ENCODE data around the gene C11orf52.
A peak's percentile ranks its signal among the peaks of the same experiment; 100 is the strongest.
"Not testable (repeated sequence)": the region's sequence is repeated elsewhere in the genome, so short reads cannot be mapped to it uniquely, and the experiment has no call there.

C11orf52 gene

GRCh38 chr11:111878849-111879636 is 39.7 kb upstream of the C11orf52 start, which contains the start of the genes CFAP68 and FDXACB1:
TSS of gene CFAP68 (plus strand) at chr11:111879541. CDS start at chr11:111879561, 20 bp downstream.
TSS of gene FDXACB1 (minus strand) at chr11:111879165. CDS start at chr11:111879132, 33 bp downstream.
- DNase-seq (ENCODE audit: low read depth): peak; percentile 98
- TF ChIP-seq CTCF (IDR thresholded peaks at IDR 0.05; ENCODE audit: insufficient read depth, low read depth, low read length, missing control alignments): peak; percentile 92
- peak within 1 kb of the TSS; percentile 75 for H3K4me3 ChIP-seq (ENCODE audit: low read length)

DNA sequence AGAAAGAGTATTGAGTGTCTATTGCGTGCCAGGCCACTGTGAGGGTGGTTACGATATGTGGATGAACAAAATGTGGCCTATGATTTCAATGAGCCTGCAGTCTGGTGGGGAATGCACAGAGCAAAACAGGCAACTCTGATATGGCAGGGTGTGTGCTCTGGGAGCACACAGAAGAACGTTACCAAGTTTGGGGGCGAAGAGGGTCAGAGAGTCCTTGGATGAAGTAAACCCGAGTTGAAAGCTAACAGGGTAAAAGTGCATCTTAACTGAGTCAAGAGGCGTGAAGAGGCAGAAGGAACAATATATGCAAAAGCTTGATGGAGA is 39.1 kb upstream of the C11orf52 start:
- no peak for DNase-seq (ENCODE audit: low read depth)
- no peak for TF ChIP-seq CTCF (IDR thresholded peaks at IDR 0.05; ENCODE audit: insufficient read depth, low read depth, low read length, missing control alignments)
- peak overlapping the region; percentile 75 for H3K4me3 ChIP-seq (ENCODE audit: low read length)

GRCh38 chr11:111882202-111882601 is 36.5 kb upstream of the C11orf52 start:
- H3K4me3 ChIP-seq (ENCODE audit: low read length): no peak overlapping the region
- DNase-seq (ENCODE audit: low read depth): no peak
- TF ChIP-seq CTCF (IDR thresholded peaks at IDR 0.05; ENCODE audit: insufficient read depth, low read depth, low read length, missing control alignments): no peak

- H3K4me3 ChIP-seq (ENCODE audit: low read length); DNase-seq (ENCODE audit: low read depth): not testable (repeated sequence)
Observed at GRCh38 chr11:111885053-111885452, 33.7 kb upstream of the C11orf52 start.

- TF ChIP-seq CTCF (IDR thresholded peaks at IDR 0.05; ENCODE audit: insufficient read depth, low read depth, low read length, missing control alignments): no peak
- DNase-seq (ENCODE audit: low read depth): no peak
- no peak overlapping the region for H3K4me3 ChIP-seq (ENCODE audit: low read length)
Observed at GRCh38 chr11:111886032-111886431, 32.7 kb upstream of the C11orf52 start.

DNA sequence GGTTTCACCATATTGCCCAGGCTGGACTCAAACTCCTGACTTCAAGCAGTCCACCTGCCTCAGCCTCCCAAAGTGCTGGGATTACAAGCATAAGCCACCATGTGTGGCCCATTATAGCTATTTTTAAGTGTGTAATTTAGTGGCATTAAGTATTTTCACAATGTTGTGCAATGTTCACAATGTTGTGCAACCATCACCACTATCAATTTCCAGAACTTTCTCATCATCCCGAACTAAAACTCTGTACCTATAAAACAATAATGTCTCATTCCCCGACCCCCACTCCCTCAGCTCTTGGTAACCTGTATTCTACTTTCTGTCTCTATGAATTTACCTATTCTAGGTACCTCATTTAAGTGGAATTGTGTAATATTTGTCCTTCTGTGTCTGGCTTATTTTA is 31.9 kb upstream of the C11orf52 start:
- DNase-seq (ENCODE audit: low read depth): no peak
- no peak for TF ChIP-seq CTCF (IDR thresholded peaks at IDR 0.05; ENCODE audit: insufficient read depth, low read depth, low read length, missing control alignments)

DNA sequence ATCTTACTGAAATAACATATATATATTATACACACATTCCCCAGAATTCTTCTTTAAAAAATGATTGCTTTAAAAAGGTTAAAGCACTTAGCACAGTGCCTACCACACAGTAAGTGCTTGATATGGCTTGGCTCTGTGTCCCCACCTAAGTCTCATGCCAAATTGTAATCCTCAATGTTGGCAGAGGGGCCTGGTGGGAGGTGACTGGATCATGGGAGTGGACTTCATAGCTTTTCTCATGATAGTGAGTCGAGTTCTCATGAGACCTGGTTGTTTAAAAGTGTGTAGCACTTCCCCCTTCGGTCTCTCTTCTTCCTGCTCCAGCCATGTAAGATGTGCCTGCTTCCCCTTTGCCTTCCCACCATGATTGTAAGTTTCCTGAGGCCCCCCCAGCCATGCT is 13.3 kb upstream of the C11orf52 start:
- no peak overlapping the region for H3K4me3 ChIP-seq (ENCODE audit: low read length)
- TF ChIP-seq CTCF (IDR thresholded peaks at IDR 0.05; ENCODE audit: insufficient read depth, low read depth, low read length, missing control alignments): no peak
- no peak for DNase-seq (ENCODE audit: low read depth)

More for the DNA sequence above, 31.9 kb upstream of the C11orf52 start:
- H3K4me3 ChIP-seq (ENCODE audit: low read length): no peak overlapping the region
